HG02981 (cell line): ENCODE results near the gene ZNF543.

Source experiments
- ATAC-seq: cut with Tn5 transposase; IDR thresholded peaks from one replicate; pipeline ENCODE4 v1.9.1; 2021; ENCODE audit warnings: mild to moderate bottlenecking, moderate library complexity; ENCODE audit not compliant: unreplicated experiment

Gene ZNF543

DNA sequence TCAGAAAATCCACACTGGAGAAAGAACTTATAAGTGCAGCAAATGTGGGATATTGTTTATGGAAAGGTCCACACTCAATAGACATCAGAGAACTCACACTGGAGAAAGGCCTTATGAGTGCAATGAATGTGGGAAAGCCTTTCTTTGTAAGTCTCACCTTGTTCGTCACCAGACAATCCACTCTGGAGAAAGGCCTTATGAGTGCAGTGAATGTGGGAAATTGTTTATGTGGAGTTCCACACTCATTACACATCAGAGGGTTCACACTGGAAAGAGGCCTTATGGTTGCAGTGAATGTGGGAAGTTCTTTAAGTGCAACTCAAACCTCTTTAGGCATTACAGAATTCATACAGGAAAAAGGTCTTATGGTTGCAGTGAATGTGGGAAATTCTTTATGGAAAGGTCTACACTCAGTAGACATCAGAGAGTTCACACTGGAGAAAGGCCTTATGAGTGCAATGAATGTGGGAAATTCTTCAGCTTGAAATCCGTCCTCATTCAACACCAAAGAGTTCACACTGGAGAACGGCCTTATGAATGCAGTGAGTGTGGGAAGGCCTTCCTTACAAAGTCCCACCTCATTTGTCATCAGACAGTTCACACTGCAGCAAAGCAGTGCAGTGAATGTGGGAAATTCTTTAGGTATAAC is 57.4 kb downstream of the ZNF543 start:
- no peak for ATAC-seq
